ENCODE measurements around the gene KCTD3.

The KCTD3 gene
- total RNA-seq = 0.31 to 4.4 reads per million in 2 donors

DNA sequence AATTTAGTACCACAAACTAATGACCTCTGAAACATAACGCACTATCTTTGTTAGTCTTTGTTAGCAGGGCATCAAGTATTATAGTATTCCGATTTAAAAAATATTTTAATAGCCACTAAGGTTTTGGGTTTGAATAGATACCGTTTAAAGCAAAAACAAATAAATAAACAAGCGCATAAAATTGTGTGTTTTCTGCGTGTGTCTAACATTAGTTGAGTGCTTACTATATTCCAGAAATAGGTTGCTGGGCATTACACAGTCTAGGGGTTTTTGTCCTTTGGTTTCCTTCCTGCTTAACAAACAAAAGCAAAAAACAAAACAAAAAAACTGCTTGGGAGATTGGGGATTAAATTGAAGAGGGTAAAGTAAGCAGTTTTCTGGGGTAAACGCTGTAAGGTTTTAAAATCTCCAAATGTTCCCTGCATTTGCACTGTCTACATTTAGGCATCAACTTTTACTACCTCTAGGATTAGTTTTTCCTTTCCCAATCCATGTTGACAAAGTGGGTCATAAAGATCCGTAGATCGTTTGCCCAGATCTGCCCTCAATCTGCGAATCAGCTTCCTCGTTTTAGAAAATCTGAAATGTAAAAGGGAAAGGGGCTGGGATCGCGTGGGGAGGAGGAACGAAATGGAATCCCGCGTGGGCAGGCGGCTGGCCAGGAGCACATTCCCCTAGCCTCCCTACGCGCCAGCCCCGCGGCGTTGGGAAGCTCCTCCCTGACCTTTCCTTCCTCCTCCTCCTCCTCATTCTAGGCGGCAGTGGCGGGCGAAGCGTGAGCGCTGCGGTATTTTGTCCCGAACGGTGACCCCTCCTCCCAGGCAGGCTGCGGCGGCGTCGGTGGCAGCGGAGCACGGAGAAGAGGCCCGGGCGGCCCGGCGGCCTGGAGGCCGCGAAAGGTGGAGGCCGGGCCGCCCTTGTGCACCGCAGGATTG is at the start of gene KCTD3:
KCTD3 (plus strand) TSS at position 749 of the 935 bp plus-strand sequence. CDS start 382 bp downstream, outside the sequence.
- DNase-seq = peak in 2 of 5 experiments; percentile 7 to 67

DNA sequence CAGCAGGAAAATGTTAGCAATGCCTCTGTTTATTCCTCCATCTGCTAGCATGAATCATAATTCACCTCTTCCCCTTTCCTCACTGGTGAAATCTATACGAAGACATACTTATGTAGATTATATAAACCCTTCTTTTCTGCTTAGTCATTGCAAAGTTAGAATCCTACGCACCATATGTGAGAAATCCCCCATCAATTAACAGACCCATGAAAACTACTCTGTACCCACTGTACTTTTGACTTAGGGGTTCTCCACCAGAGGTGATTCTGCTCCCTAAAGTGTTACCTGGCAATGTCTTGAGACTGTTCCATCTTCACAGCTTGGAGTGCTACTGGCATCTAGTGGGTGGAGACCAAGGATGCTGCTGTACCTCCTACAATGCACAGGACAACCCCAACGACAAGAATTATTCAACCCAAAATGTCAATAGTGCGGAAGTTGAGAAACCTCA is 49.6 kb upstream of the KCTD3 start:
- DNase-seq = no peak

DNA sequence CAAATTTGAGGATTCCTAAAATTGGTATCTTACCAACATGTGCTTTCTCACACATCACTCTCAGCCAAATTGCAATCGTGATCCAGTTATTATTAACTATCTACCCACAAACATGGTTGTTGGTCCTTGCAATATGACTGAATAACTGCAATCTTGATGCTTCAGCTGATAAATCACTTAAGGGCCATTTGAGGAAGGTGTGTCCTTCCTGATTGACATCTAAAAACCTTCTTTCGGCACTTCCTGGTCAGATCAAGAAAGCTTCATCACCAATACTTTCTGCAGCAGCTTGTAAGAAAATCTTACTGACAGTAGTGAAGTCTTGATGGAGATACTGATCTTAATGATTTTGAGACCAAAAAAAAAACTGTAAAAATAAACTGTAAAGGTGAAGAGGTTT is 48.5 kb upstream of the KCTD3 start:
- no peak for DNase-seq

DNA sequence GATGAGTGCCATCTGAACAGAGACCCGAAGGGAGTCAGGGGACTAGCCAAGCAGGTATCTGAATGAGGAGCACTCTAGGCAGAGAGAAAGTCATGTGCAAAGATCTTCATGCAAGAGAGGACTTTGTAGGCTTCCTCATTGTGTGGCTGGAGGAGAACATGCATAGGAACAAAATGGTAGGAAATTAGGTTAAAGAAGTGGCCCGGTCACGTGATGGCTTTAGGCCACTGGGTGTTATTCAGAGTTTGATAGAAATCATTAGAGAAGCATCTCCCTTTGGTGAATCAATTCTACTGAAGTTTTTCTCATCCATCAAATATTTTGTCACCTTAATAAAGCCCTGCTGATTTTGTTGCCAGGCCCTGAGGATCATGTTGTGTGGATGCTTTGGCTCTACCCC is 45.8 kb upstream of the KCTD3 start:
- DNase-seq = no peak

DNA sequence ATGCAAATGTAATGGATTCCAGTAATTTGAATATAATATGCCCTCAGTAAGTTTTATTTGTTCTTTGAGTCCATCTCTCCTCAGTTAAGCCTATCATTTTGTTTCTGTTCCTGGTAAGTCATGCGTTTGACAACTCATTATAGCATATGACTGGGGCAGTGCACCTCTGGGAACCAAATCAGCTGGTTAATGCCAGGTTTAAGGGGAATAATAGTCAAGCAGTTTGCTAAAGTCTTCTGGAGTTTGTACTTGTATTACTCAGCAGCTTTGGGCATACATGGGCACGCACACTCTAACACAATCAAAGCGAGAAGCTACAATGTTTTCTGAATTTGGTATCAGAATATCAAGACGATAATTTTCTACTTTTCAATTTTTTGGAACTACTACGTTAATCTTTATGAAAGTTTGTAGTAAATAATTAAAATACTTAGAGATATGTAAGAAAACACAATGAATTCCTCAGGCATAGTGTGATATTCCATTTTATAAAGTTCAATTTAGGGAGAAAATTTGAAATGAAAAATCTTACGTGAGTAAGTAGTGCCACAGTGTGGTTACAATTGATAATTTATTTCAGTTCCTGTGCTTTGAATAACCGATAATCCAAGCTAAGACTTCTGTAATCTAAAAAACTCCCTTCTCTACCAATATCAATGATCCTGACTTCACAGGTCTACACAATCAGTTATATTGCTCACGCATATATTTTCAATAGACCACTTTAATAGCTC is 43.8 kb upstream of the KCTD3 start:
- no peak for DNase-seq

DNA sequence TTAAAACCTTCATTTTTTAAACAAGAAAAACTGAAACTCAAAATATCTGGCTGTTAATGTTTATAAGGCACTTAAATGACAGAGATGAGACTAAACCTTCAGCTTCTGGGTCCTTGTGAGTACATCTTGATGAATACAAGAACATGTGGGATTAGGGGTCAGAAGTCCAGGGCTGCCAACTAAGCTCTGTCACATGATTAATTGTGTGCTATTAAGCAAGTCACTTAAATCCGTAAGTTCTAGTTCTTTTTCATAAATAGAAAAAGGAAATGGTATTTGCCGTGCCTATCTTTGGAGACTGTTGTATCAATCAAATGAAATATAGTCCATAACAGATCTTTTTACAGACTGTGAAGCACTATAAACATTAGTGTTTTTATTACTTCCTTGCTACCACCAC is 43.2 kb upstream of the KCTD3 start:
- no peak for DNase-seq

DNA sequence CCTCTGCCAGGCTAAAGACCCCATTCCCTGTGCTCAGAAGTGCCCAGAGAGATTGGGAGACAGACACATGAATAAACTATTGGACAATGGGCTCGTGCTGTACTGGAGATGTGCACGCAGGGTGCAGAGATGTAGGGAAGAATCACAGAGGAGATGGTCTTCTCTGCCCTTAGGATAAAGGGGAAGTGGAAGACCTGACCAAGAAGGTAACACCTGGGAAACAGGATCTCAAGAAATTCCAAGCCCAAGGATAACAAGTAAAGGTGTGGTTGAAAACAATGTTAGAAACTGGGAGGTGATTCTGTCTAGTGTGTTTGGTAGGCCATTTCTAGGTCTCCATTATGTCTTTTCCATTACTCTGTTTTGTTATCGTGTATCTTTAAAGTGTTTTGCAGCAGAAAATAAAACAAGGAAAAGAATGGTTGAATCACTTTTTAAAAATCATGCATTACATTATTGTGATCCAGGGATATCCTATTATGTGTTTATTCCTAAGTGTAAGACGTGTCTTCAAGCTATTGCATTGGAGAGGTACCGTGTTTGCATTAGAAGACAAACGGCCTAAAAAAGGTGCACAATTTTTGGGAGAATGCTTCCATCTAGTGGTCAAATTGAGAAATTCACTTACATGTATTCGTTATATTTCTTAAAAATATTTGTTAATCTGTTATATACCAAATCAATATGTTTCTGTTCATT is 40.8 kb upstream of the KCTD3 start:
- peak in 1 of 5 experiments; percentile 45 for DNase-seq

DNA sequence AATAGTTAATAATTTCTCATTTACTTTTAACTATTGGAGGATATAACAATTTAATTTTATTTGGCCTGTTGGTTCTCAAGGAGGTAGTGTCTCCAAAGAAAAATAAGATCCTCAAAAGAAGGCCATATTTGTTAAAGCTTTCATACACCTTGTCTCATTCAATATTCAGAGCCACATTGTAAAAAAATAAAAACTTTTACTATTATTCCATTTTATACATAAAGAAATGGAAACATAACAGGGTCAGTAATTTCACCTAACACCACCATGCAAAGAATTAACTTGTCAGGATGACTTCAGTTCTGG is 40.3 kb upstream of the KCTD3 start:
- DNase-seq = no peak

DNA sequence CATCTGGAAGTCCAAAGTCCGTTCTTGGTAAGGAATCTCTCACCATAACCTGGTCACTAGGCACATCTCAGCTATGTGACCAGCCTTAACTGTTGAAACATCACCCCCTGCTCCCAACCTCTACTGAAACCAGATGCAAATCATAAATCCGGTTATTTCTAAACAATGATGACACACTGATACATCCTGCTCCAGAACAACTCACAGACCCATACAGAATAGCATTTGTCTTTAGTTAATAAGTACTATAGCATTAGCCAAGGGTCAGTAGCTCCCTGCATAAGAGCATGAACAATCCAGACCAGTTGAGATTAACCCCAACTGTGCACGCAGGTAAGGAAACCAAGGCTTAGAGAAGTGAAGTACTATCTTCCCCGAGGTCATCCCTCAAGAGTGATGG is 38.0 kb upstream of the KCTD3 start:
- DNase-seq = no peak

DNA sequence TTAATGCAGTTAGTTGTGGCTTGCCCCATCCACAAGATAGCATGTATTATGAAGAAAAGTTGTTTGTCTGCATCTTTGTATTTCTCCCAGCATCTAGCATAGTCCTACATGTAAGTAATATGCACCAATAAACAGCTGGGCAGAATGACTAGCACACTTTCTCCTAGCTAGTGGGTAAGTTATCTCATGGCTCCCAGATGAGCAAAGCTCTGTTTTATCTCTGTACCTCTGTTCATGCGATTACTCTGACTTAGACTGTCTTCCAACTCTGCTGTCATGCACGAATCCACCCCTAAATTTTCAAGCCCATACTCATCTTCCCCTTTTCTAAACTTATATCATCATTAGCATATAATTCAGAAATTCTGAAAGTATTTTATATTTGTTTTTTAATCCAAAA is 37.5 kb upstream of the KCTD3 start:
- DNase-seq = no peak

DNA sequence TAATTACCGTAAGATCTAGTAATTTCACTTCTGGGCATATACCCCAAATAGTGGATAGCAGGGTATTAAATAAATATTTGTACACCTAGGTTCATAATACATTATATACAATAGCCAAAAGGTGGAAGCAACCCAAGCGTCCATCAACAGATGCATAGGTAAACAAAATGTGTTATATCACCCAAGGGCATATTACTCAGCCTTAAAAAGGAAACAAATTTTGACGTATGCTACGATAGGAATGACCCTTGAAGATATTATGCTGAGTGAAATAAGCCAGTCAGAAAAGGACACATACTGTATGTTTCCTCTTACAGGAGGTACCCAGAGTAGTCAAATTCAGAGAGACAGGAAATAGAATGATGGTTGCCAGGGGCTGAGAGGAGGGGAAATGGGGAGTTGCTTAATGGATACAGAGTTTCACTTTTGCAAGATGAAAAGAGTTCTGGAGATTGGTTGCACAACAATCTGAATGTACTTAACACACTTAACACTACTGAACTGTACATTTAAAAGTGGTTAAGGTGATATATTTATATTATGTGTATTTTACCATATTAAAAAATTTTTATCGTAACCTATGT is 36.6 kb upstream of the KCTD3 start:
- no peak for DNase-seq

DNA sequence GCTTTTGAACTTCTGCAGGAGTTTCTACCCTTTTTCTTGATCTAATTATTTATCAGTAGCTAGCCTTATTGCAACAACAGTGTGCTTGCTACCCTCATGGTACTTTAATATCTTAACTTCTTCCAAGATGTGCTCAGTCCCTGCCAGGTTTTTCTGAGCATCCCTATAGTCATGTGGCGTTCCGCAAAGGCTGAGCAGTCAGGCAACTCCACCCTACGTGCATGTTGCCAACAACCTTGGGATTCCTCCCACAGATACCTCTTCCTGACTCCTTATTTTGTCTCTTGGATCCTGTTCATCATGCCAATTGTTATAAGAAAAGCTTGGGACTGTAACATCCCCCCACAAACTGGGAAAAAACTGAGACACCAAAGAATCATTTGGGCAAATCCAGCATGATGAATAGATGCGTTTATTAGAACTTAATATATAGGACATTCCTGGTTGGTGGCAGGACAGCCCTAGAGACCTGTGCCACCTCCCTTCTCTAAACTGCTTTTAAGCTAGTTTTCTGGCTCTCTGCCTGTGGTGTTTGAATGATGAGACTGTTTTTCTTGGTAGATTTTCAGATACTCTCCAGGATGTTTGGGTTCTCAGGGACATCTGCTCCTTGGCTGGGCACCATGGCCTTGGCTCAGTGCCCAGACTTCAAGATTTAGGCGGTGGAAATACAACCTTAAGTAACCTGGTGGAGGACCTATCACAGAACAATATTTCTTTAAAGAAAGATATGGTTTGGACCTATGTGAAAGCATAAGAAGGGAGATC is 27.1 kb upstream of the KCTD3 start:
- DNase-seq = no peak

DNA sequence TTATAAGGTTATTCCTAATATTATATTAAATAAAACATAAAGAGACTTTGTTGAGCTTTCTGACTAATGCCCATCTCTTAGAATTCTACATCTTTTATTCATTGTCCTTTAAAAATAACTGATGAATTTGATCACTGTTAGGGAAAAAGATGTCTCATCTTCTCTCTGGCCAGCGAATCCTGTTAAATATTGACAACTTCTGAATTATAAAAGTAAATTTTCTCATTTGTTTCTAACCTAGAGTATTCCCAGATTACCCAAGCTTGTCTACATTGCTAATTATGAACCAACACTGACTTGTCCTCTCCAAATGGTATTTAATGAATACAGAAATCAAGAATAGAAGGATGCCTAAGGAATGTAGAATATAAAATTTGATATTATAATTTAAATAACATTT is 24.8 kb upstream of the KCTD3 start:
- DNase-seq = no peak

DNA sequence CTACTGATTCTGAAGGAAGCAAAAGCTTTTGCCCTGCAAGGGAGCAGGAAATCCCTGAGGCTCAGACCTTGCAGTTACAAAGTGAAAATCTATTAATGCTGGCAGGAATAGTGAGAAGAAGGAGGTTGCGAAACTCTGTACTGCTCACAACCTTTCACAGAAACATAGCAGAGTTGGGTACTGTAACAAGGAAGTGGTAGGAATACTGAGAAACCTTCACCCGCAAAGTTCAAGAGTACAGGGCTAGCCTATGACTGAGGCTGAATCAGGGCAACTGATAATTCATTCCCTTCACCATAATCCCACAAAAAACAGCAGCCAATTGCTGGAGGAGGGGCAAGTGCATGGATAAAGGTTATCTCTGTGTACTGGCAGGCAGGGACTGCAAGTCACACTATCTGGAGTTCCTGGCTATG is 23.9 kb upstream of the KCTD3 start:
- peak in 1 of 5 experiments; percentile 40 for DNase-seq

DNA sequence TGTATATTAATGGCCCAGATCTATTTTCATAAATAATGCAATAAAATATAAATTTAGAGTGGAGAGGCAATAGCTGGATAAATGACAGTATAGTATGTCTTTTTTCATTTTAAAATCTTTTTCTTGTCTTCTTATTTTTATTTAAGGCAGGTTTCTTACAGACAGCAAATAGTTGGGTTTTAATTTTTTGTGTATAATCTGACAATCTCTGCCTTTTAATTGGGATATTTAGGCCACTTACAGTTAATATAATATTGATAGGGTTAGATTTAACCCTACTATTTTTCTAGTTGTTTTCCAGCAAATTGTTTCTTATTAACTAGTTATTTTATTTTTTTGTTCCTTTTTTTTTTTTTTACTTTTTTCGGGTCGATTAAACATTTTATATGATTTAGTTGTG is 23.3 kb upstream of the KCTD3 start:
- no peak for DNase-seq

DNA sequence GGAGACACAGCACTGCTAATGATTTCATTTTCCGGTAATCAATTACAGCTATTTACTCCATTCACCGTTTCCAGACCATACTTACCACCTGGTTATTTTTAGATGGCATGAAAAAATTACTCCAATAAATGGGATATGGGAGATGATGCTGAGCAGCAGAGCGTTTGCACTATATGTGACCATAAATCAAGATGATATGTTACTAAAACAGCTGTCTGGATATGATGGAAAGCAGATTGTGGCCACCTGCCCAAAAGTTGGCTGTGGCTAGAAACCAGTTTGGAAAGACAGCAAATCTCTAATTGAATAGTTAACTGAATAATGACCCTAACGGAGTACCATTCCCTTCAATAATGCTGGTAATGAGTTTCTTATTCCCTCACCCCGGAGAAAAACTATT is 22.5 kb upstream of the KCTD3 start:
- DNase-seq = no peak

DNA sequence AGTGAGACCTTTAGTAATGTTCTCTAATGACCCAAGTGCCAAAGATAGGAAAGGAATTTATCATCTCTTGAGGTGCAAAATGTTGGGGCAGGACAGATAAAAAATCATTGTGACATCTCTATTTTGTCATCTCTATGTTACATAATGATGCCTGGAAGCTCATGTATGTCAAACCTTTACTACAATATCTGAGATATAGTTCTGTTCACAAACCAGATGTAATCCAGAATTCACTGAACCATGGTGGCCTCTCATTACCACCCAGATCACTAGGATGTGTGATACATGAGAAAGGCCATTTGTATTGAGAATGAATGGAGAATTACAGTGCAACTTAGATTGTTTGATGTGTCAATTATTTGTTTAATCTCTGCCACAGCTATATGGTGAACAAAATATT is 22.0 kb upstream of the KCTD3 start:
- DNase-seq = no peak

DNA sequence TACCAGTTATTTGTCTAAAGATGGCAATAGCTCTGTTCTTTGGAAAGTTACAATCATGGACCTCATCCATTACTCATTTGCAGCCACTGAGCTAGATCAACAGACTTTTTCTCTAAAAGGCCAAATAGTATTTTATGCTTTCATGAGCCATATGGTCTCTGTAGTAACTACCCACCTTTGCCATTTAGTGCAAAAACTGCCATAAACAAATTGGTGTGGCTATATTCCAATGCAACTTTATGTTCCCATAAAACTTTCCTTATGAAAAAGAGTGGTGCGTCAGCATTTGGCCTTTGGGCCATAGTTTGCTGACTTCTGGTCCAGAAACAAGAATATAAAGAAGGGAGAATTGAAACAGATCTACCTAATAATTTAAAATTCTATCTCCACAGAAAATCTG is 20.1 kb upstream of the KCTD3 start:
- no peak for DNase-seq

DNA sequence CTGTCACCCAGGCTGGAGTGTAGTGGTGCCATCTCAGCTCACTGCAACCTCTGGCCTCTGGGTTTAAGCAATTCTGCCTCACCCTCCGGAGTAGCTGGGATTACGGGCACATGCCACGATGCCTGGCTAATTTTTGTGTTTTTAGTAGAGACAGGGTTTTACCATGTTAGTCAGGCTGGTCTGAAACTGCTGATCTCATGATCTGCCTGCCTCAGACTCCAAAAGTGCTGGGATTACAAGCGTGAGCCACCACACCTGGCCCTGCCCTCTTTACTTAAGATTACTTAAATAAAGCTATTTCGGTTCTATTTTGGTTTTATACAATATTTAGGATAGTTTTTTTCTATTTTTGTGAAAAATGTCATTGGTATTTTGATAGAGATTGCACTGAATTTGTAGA is 15.3 kb upstream of the KCTD3 start:
- no peak for DNase-seq

DNA sequence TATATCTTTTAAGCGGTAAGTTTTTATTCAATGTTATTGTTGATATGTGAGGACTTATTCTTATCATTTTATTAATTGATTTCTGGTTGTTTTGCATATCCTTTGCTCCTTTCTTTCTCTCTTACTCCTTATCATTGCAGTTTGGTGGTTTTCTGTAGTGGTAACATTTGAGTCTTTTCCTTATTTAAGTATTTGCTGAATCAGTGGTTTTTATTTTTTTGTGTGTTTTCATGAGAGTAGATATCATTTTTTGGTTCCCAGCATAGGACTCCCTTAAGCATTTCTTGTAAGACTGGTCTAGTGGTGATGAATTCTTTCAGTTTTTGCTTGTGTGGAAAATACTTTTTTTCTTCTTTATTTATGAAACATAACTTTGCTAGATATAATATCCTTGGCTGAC is 12.2 kb upstream of the KCTD3 start:
- no peak for DNase-seq

DNA sequence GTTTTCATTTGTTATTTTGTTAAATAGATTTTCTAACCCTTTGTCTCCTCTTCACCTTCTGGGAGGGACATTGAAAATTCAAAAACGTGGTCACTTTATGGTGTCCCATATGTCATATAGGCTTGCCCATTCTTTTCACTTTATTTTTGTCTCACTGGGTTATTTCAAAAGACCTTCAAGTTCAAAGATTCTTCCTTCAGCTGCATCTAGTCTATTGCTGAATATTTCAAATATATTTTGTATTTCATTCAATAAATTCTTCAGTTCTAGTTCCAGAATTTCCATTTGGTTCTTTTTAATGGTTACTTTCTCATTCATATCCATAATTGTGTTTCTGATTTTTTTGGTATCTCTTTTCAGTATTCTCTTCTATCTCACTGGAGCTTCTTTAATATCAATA is 11.6 kb upstream of the KCTD3 start:
- no peak for DNase-seq

DNA sequence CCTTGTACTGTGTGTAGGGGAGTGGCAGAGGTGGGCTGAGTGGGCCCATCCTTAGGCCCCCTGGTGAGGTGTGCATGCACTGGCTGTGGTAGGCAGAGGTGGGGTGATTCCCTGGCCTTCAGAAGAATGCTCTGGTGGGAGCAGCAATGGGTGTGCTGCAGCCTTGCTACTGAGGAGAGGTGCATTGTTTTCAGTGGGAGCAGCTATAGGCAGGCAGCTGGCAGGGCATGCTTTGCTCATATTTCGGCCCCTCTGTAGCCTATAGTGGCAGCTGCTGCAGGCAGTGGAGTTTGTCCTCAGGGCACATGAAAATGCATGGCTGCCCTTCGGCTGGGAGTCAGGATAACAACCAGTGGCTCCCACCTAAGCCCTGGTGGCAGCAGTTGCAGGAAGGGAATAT is 10.1 kb upstream of the KCTD3 start:
- DNase-seq = no peak

All from T-helper 2 cell (primary cell).